Mammary epithelial cell (primary cell): ENCODE data around the gene MAST4.

Experiments
- CTCF ChIP-seq, 2 donors: IDR thresholded peaks in 1 of 2; conservative IDR thresholded peaks in 1 of 2; 2 replicates each; pipeline ENCODE4 v1.5.1; 2011 to 2012; ENCODE audit warnings: inconsistent platforms in 2 of 2, low read length in 2 of 2, mild to moderate bottlenecking in 2 of 2, control low read depth in 1 of 2, low read depth in 1 of 2; ENCODE audit not compliant: insufficient read depth in 1 of 2; ENCODE audit errors: extremely low read depth in 1 of 2
- EZH2 ChIP-seq: IDR thresholded peaks from 2 replicates; pipeline ENCODE4 v1.6.1; 2012; ENCODE audit warnings: low read length, inconsistent platforms, borderline replicate concordance

GRCh38 chr5:66877843-66878242, 281.6 kb downstream of the MAST4 start:
- TF ChIP-seq CTCF (conservative IDR thresholded peaks at IDR 0.05 in 1 of 2, IDR thresholded peaks at IDR 0.05 in 1 of 2; ENCODE audit: extremely low read depth in 1 of 2, insufficient read depth in 1 of 2, low read depth in 1 of 2, low read length in 2 of 2) (no peak), EZH2 (no peak)
